Colonic mucosa (tissue), 4 donors: Measurements from ENCODE around the gene CBX2. TPM values are rescaled to one million over a fixed set of nuclear protein-coding genes. Genes with fewer than 3 reads are reported as not detected.

Experiments
- DNase-seq: peaks from one replicate; pipeline ENCODE4 v3.0.0-alpha.2; 2020
- H3K27ac ChIP-seq: fragments of 200-600 bp; one replicate; pipeline ENCODE4 v1.8.0; 2021
- H3K27me3 ChIP-seq: fragments of 200-600 bp; one replicate; pipeline ENCODE4 v1.8.0; 2021
- H3K36me3 ChIP-seq: fragments of 200-600 bp; one replicate; pipeline ENCODE4 v1.8.0; 2021
- H3K4me1 ChIP-seq: fragments of 200-600 bp; one replicate; pipeline ENCODE4 v1.8.0; 2021; ENCODE audit warnings: mild to moderate bottlenecking
- H3K4me3 ChIP-seq: fragments of 200-600 bp; one replicate; pipeline ENCODE4 v1.8.0; 2021
- H3K9ac ChIP-seq, 2 donors: one replicate each; pipeline ENCODE4 v1.7.0; 2013; ENCODE audit warnings: control low read depth in 2 of 2, low read depth in 2 of 2, low read length in 2 of 2
- H3K9me3 ChIP-seq: fragments of 200-600 bp; one replicate; pipeline ENCODE4 v1.8.0; 2021
- CTCF ChIP-seq: fragments of 200-600 bp; IDR thresholded peaks from one replicate; pipeline ENCODE4 v1.8.0; 2022; ENCODE audit warnings: antibody characterized with exemption, mild to moderate bottlenecking
- intact Hi-C: fragments of 100-400 bp; cut with DNase I; formaldehyde crosslinking; loops from one replicate; pipeline ENCODE4 v1.14.1; 2022
- total RNA-seq, 2 donors: library from RNA; stranded (reverse); fragmentation: NEBNext Ultra II Directional in 1 of 2; extraction: Animal tissue kit (Norgen Biotek cat#: 25700) in 1 of 2; gene quantifications; one replicate each; pipeline ENCODE4 v1.2.1, GENCODE V29; 2021
- donor health status: healthy.
- donor health status: DM: no; HTN: no; CAD: no.
- donor health status: DM: no; HTN: no; CAD: no.

Gene CBX2
- total RNA-seq, 2 donors from 2014 or later, result 2.1 to 4.0 TPM

- Histone ChIP-seq H3K4me3 (no peak overlapping the region), H3K9ac (no peak overlapping the region), H3K36me3 (no peaks in the 10 kb centered on the region), H3K27ac (no peak overlapping the region), H3K4me1 (no peaks in the 10 kb centered on the region), H3K9me3 (no peaks in the 10 kb centered on the region), H3K27me3 (no peaks in the 10 kb centered on the region)
- intact Hi-C loops, result no loop called here
- no peak for DNase-seq
- no peak for TF ChIP-seq CTCF
Observed at GRCh38 chr17:79824893-79825579, 47.1 kb downstream of the CBX2 start.

GRCh38 chr17:79825580-79825921, 47.6 kb downstream of the CBX2 start:
- no peaks in the 10 kb centered on the region for H3K27me3 ChIP-seq
- TF ChIP-seq CTCF, result no peak
- no peaks in the 10 kb centered on the region for H3K4me1 ChIP-seq
- no peak overlapping the region for H3K4me3 ChIP-seq
- intact Hi-C loops, result no loop called here
- no peak for DNase-seq
- H3K27ac ChIP-seq, result no peak overlapping the region
- H3K36me3 ChIP-seq, result no peaks in the 10 kb centered on the region
- H3K9ac ChIP-seq, result no peak overlapping the region
- no peaks in the 10 kb centered on the region for H3K9me3 ChIP-seq

- H3K9me3 ChIP-seq, result no peaks in the 10 kb centered on the region
- H3K36me3 ChIP-seq, result no peaks in the 10 kb centered on the region
- no peaks in the 10 kb centered on the region for H3K4me1 ChIP-seq
- H3K27ac ChIP-seq, result no peak overlapping the region
- DNase-seq, result no peak
- no peak overlapping the region for H3K4me3 ChIP-seq
- H3K9ac ChIP-seq, result no peak overlapping the region
- TF ChIP-seq CTCF, result no peak
- no peaks in the 10 kb centered on the region for H3K27me3 ChIP-seq
- intact Hi-C loops, result no loop called here
Observed at GRCh38 chr17:79826204-79826680, 48.3 kb downstream of the CBX2 start.

- no peak for DNase-seq
- Histone ChIP-seq H3K27me3 (no peaks in the 10 kb centered on the region), H3K4me1 (peaks cover 2% of the 10 kb centered on the region), H3K9ac (no peak overlapping the region), H3K27ac (no peak overlapping the region), H3K36me3 (no peaks in the 10 kb centered on the region), H3K9me3 (no peaks in the 10 kb centered on the region), H3K4me3 (no peak overlapping the region)
- intact Hi-C loops, result no loop called here
- TF ChIP-seq CTCF, result no peak
Observed at GRCh38 chr17:79826841-79827578, 49.1 kb downstream of the CBX2 start.

GRCh38 chr17:79829004-79829403, 51.1 kb downstream of the CBX2 start:
- no peak for DNase-seq
- TF ChIP-seq CTCF, result no peak
- no peaks in the 10 kb centered on the region for H3K9me3 ChIP-seq
- intact Hi-C loops, result no loop called here
- no peak overlapping the region for H3K4me3 ChIP-seq
- peak overlapping the region in 1 of 2 donors; percentile 31 for H3K9ac ChIP-seq
- H3K4me1 ChIP-seq, result peaks cover 13% of the 10 kb centered on the region
- H3K36me3 ChIP-seq, result no peaks in the 10 kb centered on the region
- no peaks in the 10 kb centered on the region for H3K27me3 ChIP-seq
- no peak overlapping the region for H3K27ac ChIP-seq
